GM12873 (cell line): ENCODE data around the gene JUNB.

Experiments used
- CTCF ChIP-seq: IDR thresholded peaks from 2 replicates; pipeline ENCODE4 v1.5.1; 2012; ENCODE audit warnings: low read depth, mild to moderate bottlenecking, moderate library complexity, low read length, control low read depth; ENCODE audit not compliant: insufficient read depth; ENCODE audit errors: missing control alignments

JUNB gene

GRCh38 chr19:12838182-12838885 lies 47.0 kb downstream of the JUNB start, which contains the start of gene MAST1:
Gene MAST1 (plus strand): TSS chr19:12838515. CDS start chr19:12838573, 58 bp downstream.
- peak; percentile 57 for TF ChIP-seq CTCF

DNA sequence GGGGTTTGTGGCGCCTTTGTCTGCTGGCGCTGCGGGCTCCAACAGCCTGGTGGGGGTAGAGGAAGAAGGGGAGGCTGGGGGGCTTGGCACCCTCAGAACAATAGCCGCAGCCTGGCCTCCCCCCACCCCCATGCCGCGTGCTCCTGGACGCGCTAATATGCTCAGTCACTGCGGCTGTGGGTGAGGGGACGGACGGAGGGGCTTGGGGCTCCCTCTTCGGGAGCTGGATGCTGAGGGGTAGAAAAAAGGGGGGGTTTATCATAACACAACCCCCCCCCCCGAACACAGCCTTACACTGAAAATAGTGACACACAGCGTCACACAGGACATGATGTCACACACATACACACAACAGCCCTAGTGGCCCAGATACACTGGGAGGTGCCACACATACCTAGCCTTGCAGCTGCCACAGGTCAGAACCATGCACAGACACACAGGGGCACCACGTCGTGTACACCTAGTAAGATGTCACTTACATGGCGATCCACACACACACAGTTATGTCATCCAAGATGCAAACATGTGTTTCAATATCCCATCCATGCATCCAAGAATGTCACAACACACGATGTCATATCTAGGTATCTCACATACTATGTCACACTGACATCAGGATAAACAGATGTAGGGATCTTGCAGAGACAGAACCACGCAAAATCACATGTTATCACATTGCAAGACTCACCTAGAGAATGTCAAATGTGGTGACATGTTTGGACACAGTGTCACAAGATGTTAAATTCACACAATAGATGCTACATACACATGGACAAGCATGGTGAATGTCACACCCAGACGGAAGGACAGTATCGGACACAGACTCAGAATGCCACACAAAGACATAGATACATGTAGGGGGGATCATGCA lies 47.8 kb downstream of the JUNB start:
- no peak for TF ChIP-seq CTCF

GRCh38 chr19:12840091-12841079 lies 49.1 kb downstream of the JUNB start:
- no peak for TF ChIP-seq CTCF

DNA sequence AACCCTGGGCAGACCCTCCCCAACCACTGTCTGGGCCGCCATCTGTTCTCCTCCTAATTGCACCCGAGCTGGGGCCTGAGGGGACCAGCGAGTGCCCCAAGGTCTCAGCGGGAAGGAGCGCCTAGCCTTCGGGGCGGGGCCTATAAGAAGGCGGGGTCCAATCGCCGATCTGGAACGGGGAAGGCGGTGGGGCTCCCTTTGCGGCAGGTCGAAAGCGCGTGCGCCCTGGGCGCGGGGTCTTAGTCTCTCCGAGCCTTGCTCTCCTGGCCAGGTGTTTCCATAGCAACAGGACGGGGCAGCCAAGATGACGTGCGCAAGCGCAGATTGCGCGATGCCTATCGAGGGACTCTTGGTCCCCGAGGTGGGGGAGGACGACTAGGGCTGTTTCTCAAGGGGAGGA lies 49.8 kb downstream of the JUNB start:
- TF ChIP-seq CTCF, result no peak

DNA sequence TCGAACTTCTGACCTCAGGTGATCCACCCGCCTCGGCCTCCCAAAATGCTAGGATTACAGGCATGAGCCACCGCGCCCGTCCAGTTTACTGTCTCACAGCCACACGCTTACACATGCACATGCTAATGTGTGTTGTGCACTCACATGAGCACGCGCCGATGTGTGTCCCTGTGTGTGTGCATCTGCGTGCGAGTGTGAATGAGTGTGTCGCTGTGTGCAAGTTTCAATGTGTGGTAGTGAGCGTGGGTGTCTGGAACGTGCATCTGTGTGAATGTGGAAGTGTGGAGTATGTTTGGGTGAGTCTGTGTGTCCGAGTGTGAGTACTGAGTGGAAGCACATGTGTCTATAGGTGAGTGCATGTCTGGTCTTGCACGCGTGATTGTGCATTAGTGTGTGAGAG lies 51.2 kb downstream of the JUNB start:
- TF ChIP-seq CTCF, result no peak
